Measurements from ENCODE around the gene VKORC1. TPM values are rescaled to one million over a fixed set of nuclear protein-coding genes. Genes with fewer than 3 reads are reported as not detected.

VKORC1 gene
- total RNA-seq, result 100 to 1,000 TPM in 1 of 2 donors, 10 to 100 TPM in 1; 29.9 to 166 TPM
- 100 to 1,000 TPM; 360 to 519 TPM for polyA plus RNA-seq

- Histone ChIP-seq H3K27me3 (ENCODE audit: control insufficient read depth in 4 of 4, insufficient read depth in 4 of 4, low read length in 3 of 4) (no peaks in the 10 kb centered on the region), H3K36me3 (ENCODE audit: control insufficient read depth in 4 of 4, insufficient read depth in 3 of 4, low read depth in 1 of 4, low read length in 3 of 4) (peaks cover 0 to 13% (median 10%) of the 10 kb centered on the region in 4 donors), H3K27ac (ENCODE audit: low read depth in 1 of 2, low read length in 2 of 2) (peak within 1 kb of the TSS; percentile 91 to 96), H3K9me3 (ENCODE audit: control insufficient read depth in 4 of 4, low read length in 3 of 4) (no peaks in the 10 kb centered on the region), H3K4me1 (ENCODE audit: control insufficient read depth in 4 of 4, insufficient read depth in 4 of 4, low read length in 3 of 4) (peaks cover 0 to 19% (median 11%) of the 10 kb centered on the region in 4 donors), H3K4me3 (ENCODE audit: low read depth in 1 of 3, low read length in 3 of 3) (peak within 1 kb of the TSS; percentile 89 to 93 (median 92)), H3K9ac (ENCODE audit: low read depth in 1 of 2, low read length in 2 of 2) (peak within 1 kb of the TSS; percentile 61 to 85)
- TF ChIP-seq GABPA (IDR thresholded peaks at IDR 0.05 in 1 of 2, conservative IDR thresholded peaks at IDR 0.05 in 1 of 2), result peak; percentile 15 to 86
- peak; percentile 39 to 52 for TF ChIP-seq HNF4A (conservative IDR thresholded peaks at IDR 0.05)
- TF ChIP-seq FOXA2 (IDR thresholded peaks at IDR 0.05), result peak; percentile 45
- peak; percentile 97 for TF ChIP-seq YY1 (IDR thresholded peaks at IDR 0.05)
- TF ChIP-seq RXRA (IDR thresholded peaks at IDR 0.05), result peak; percentile 58 to 68
- TF ChIP-seq JUND (IDR thresholded peaks at IDR 0.05), result peak in 1 of 2 donors; percentile 56
- peak; percentile 80 for TF ChIP-seq FOXA1 (IDR thresholded peaks at IDR 0.05)
- TF ChIP-seq SP1 (IDR thresholded peaks at IDR 0.05), result peak; percentile 81
- TF ChIP-seq EGR1 (IDR thresholded peaks at IDR 0.05; ENCODE audit: low read depth in 2 of 2), result peak in 1 of 2 donors; percentile 50
- no peak for TF ChIP-seq ATF3 (IDR thresholded peaks at IDR 0.05)
- peak; percentile 59 to 63 for TF ChIP-seq RAD21 (IDR thresholded peaks at IDR 0.05)
- TF ChIP-seq TAF1 (conservative IDR thresholded peaks at IDR 0.05), result peak; percentile 90
- no peak for TF ChIP-seq HNF4G (IDR thresholded peaks at IDR 0.05)
- peak; percentile 92 for TF ChIP-seq REST (IDR thresholded peaks at IDR 0.05)
- peak; percentile 59 for TF ChIP-seq ZBTB33 (IDR thresholded peaks at IDR 0.05)
- TF ChIP-seq NR2F2 (IDR thresholded peaks at IDR 0.05), result peak; percentile 24
- peak; percentile 61 for TF ChIP-seq MAX (IDR thresholded peaks at IDR 0.05)
- no peak for TF ChIP-seq CTCF (IDR thresholded peaks at IDR 0.05; ENCODE audit: low read depth, low read length, missing input control)
- peak; percentile 88 for DNase-seq (ENCODE audit: low spot score)
- WGBS, result under 1% methylated on average over 69 of the region's 69 CpGs
These were observed at the start of gene VKORC1 for GRCh38 chr16:31094424-31095120. Gene VKORC1 (minus strand): TSS chr16:31094797. CDS start chr16:31094729, 68 bp downstream.

All from liver (tissue), 9 donors.